Measurements from ENCODE around the gene ST3GAL2. TPM values are rescaled to one million over a fixed set of nuclear protein-coding genes. Genes with fewer than 3 reads are reported as not detected.

The ST3GAL2 gene
- total and polyA plus RNA-seq, 2 donors (not counting 1 experiment from before 2014, with no cell fraction given) = 18.2 to 71.3 TPM

DNA sequence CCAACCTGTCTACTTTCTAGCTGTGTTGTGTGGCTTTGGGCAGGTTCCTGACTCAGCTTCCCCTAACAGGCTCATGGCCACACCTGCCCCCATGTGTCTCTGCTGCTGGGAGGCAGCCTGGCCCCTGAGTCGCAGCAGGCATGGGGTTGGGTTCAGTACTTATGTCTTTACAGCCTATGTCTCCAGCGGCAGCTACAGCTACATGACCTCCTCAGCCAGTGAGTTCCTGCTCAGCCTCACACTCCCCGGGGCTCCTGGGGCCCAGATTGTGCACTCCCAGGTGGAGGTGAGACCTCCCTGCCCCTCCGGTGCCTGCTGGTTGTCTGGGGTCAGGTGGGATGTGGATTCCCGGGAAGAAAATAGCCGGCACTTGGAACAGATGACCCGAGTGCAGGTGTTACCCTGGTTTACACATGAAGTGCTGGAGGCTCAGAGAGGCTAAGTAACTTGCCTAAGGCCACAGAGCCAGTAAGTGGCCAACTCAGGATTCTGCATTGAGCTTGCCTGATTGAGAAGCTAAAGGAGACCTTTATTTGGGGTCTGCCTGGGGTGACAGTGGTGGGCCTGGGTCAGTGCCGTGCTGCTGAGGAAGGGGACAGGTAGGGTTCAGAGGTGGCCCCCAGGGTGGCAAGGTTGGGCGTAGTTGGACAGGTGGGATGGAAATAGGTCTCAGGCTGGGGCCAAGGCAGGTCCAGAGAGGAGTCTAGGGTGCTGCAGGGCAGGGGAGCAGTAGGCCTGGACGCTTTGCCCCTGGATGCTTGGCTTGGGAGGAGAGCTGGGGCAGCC lies 31.4 kb upstream of the ST3GAL2 start:
- Histone ChIP-seq H4K20me1 (ENCODE audit: control insufficient read depth, insufficient read depth, low read length, poor library complexity, severe bottlenecking) (no peaks in the 10 kb centered on the region), H3K4me1 (ENCODE audit: control insufficient read depth in 2 of 2, insufficient read depth in 2 of 2, low read length in 2 of 2) (no peaks in the 10 kb centered on the region), H3K27me3 (replicated peaks in 1 of 4; ENCODE audit: control extremely low read depth in 1 of 4, control insufficient read depth in 3 of 4, insufficient read depth in 4 of 4, low read length in 3 of 4) (no peaks in the 10 kb centered on the region), H3K79me2 (ENCODE audit: control insufficient read depth, insufficient read depth, low read length) (no peaks in the 10 kb centered on the region), H3K27ac (ENCODE audit: low read length in 2 of 2) (no peak overlapping the region), H2AFZ (ENCODE audit: insufficient read depth, low read depth, low read length, poor library complexity, severe bottlenecking) (no peak overlapping the region), H3K4me2 (replicated peaks; ENCODE audit: low read depth, low read length, poor library complexity, severe bottlenecking) (no peak overlapping the region), H3K36me3 (replicated peaks in 1 of 2; ENCODE audit: control extremely low read depth in 1 of 2, control insufficient read depth in 1 of 2, extremely low read depth in 1 of 2, insufficient read depth in 2 of 2, low read length in 1 of 2) (peaks cover 0 to 4% of the 10 kb centered on the region in 2 experiments), H3K4me3 (ENCODE audit: control extremely low read depth in 1 of 5, extremely low read depth in 1 of 5, insufficient read depth in 1 of 5, low read depth in 2 of 5, low read length in 4 of 5) (no peak overlapping the region), H3K9me3 (ENCODE audit: control extremely low read depth in 1 of 3, control insufficient read depth in 2 of 3, insufficient read depth in 1 of 3, low read length in 2 of 3) (no peaks in the 10 kb centered on the region), H3K9ac (ENCODE audit: low read length) (no peak overlapping the region)
- no peak for DNase-seq
- Mint-ChIP-seq H3K9me3 (ENCODE audit: insufficient read depth) (no peaks in the 10 kb centered on the region), H3K27me3 (no peaks in the 10 kb centered on the region), H3K4me3 (no peak overlapping the region), H3K4me1 (no peaks in the 10 kb centered on the region), H3K27ac (no peak overlapping the region)
- ChIA-PET POLR2A (interaction anchor here (0.6 to 0.7 kb wide), 2 partner anchors 32 to 60 kb away, joined by 4 to 5 read pairs; no protein-coding TSS in a partner anchor), CTCF (interaction anchor here (0.6 to 2.6 kb wide), 10 partner anchors 11 to 140 kb away, joined by 3 to 12 read pairs (median 4); partner anchors contain the start of genes DDX19A and FCSK)
- intact Hi-C loops (cut with micrococcal nuclease) = loop anchor here (5.0 kb wide), 1 partner anchor 73 kb away; no protein-coding TSS in a partner anchor
- ATAC-seq (ENCODE audit: low read depth) = no peak
- 99% methylated on average over 9 of the region's 10 CpGs for WGBS (ENCODE audit: insufficient coverage)
- TF ChIP-seq, protein P1, sequence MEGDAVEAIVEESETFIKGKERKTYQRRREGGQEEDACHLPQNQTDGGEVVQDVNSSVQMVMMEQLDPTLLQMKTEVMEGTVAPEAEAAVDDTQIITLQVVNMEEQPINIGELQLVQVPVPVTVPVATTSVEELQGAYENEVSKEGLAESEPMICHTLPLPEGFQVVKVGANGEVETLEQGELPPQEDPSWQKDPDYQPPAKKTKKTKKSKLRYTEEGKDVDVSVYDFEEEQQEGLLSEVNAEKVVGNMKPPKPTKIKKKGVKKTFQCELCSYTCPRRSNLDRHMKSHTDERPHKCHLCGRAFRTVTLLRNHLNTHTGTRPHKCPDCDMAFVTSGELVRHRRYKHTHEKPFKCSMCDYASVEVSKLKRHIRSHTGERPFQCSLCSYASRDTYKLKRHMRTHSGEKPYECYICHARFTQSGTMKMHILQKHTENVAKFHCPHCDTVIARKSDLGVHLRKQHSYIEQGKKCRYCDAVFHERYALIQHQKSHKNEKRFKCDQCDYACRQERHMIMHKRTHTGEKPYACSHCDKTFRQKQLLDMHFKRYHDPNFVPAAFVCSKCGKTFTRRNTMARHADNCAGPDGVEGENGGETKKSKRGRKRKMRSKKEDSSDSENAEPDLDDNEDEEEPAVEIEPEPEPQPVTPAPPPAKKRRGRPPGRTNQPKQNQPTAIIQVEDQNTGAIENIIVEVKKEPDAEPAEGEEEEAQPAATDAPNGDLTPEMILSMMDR (IDR thresholded peaks at IDR 0.05) = no peak
- no peak for TF ChIP-seq EZH2 (IDR thresholded peaks at IDR 0.05; ENCODE audit: borderline replicate concordance, insufficient read depth, low read depth, low read length, poor library complexity, severe bottlenecking)

Measured in B cell (primary cell).